PC-3 (cell line): Measurements from ENCODE around the gene BMP7. TPM values are rescaled to one million over a fixed set of nuclear protein-coding genes. Genes with fewer than 3 reads are reported as not detected.

Experiments used
- ATAC-seq: fragments of 200-7000 bp; cut with Tn5 transposase; 2 replicates; pipeline ENCODE4 v1.9.1; 2020; ENCODE audit warnings: mild to moderate bottlenecking, moderate library complexity
- BruUV-seq: library from RNA; stranded (reverse); fragments of 400-500 nt; replicated peaks from 2 replicates; lab custom pipeline; 2021; lab: Mats Ljungman, UMichigan
- CTCF ChIA-PET: fragments of 300-600 bp; sonication (Branson Sonifier 250); formaldehyde crosslinking; loops from one replicate; lab custom pipeline; 2022; ENCODE audit warnings: antibody characterized with exemption; lab: Charles Lee
- POLR2A ChIA-PET: fragments of 300-600 bp; sonication (Branson Sonifier 250); formaldehyde crosslinking; loops from one replicate; lab custom pipeline; 2022; ENCODE audit warnings: antibody characterized with exemption; ENCODE audit not compliant: unreplicated experiment; lab: Charles Lee
- DNase-seq: peaks from one replicate; pipeline ENCODE4 v3.0.0-alpha.2; 2015
- H2AFZ ChIP-seq: fragments of 300-600 bp; sonication (generic); 2 replicates; pipeline ENCODE4 v1.6.0; 2016; ENCODE audit warnings: antibody characterized with exemption, low read length
- H3F3A ChIP-seq: fragments of 300-600 bp; sonication (generic); one replicate; pipeline ENCODE4 v1.6.0; 2017; ENCODE audit warnings: antibody characterized with exemption, low read length, control low read depth, mild to moderate bottlenecking; ENCODE audit not compliant: unreplicated experiment
- H3K27ac ChIP-seq: fragments of 300-600 bp; sonication (generic); 2 replicates; pipeline ENCODE4 v1.5.1; 2016; ENCODE audit warnings: mild to moderate bottlenecking, low read length
- H3K27me3 ChIP-seq: fragments of 300-600 bp; sonication (generic); 2 replicates; pipeline ENCODE4 v1.6.1; 2016; ENCODE audit warnings: low read length, mixed read lengths
- H3K36me3 ChIP-seq: fragments of 300-600 bp; sonication (generic); 2 replicates; pipeline ENCODE4 v1.6.1; 2016; ENCODE audit warnings: low read depth, mixed run types, low read length, mixed read lengths
- H3K4me1 ChIP-seq: fragments of 300-600 bp; sonication (generic); 2 replicates; pipeline ENCODE4 v1.5.1; 2016; ENCODE audit warnings: low read length; ENCODE audit not compliant: insufficient read depth
- H3K4me2 ChIP-seq: fragments of 300-600 bp; sonication (generic); 2 replicates; pipeline ENCODE4 v1.6.0; 2016; ENCODE audit warnings: low read length
- H3K4me3 ChIP-seq: fragments of 300-600 bp; sonication (generic); 2 replicates; pipeline ENCODE4 v1.5.1; 2016; ENCODE audit warnings: mild to moderate bottlenecking, low read length, mixed read lengths
- H3K79me2 ChIP-seq: fragments of 300-600 bp; sonication (generic); 2 replicates; pipeline ENCODE4 v1.6.1; 2017; ENCODE audit warnings: low read length, mixed read lengths
- H3K9ac ChIP-seq: fragments of 300-600 bp; sonication (generic); 2 replicates; pipeline ENCODE4 v1.6.0; 2016; ENCODE audit warnings: mild to moderate bottlenecking, low read length
- H3K9me2 ChIP-seq: fragments of 300-600 bp; sonication (generic); replicated peaks from 2 replicates; pipeline ENCODE4 v1.6.1; 2016; ENCODE audit warnings: mixed run types, low read length, mixed read lengths
- H3K9me3 ChIP-seq: fragments of 300-600 bp; sonication (generic); 2 replicates; pipeline ENCODE4 v1.6.1; 2016; ENCODE audit warnings: low read length, mixed read lengths
- H4K20me1 ChIP-seq: fragments of 300-600 bp; sonication (generic); 2 replicates; pipeline ENCODE4 v1.6.1; 2016; ENCODE audit warnings: low read length, mixed read lengths
- CTCF ChIP-seq: fragments of 300-600 bp; sonication (generic); conservative IDR thresholded peaks from 2 replicates; pipeline ENCODE4 v1.5.1; 2017; ENCODE audit warnings: antibody characterized with exemption, low read depth, mild to moderate bottlenecking, low read length
- EZH2 ChIP-seq: fragments of 300-600 bp; sonication (generic); IDR thresholded peaks from one replicate; pipeline ENCODE4 v1.6.1; 2017; ENCODE audit warnings: antibody characterized with exemption, mild to moderate bottlenecking, low read length; ENCODE audit not compliant: unreplicated experiment
- EZH2phosphoT487 ChIP-seq: fragments of 300-600 bp; sonication (generic); IDR thresholded peaks from 2 replicates; pipeline ENCODE4 v1.6.1; 2018; ENCODE audit warnings: mild to moderate bottlenecking, antibody characterized with exemption, low read length, borderline replicate concordance
- intact Hi-C: fragments of 100-400 bp; cut with micrococcal nuclease; formaldehyde crosslinking; loops from 2 replicates; pipeline ENCODE4 v1.9.0; 2023
- total RNA-seq: library from RNA; depleted of rRNA; stranded (reverse); fragments of >200 nt; gene quantifications from 2 replicates; pipeline ENCODE4 v1.2.3, GENCODE V29; 2014

BMP7 gene
- total RNA-seq, 1 experiment from 2014 or later, result not detected

DNA sequence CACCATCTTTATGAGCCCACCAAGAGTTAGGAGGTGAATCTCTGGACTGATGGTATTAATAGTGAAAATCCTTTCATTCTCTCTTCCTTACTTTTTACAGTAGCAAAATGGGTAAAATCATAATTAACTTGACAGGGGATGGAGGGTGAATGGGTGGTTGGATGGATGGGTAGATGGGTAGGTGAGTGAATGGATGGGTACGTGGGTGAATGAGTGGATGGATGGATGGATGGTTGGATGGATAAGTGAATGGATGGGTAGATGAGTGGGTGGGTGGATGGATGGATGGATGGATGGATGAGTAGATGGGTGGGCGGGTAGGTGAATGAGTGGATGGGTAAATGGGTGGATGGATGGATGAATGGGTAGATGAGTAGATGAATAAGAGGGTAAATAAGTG lies 63.2 kb downstream of the BMP7 start:
- Histone ChIP-seq H3F3A (no peaks in the 10 kb centered on the region), H2AFZ (no peak overlapping the region), H3K79me2 (no peaks in the 10 kb centered on the region), H3K27ac (no peak overlapping the region), H4K20me1 (no peaks in the 10 kb centered on the region), H3K9me3 (0 out of 2 replicates have a peak, but pooled peaks cover 3% of the 10 kb centered on the region), H3K4me3 (no peak overlapping the region), H3K9me2 (no peaks in the 10 kb centered on the region), H3K4me2 (no peak overlapping the region), H3K27me3 (no peaks in the 10 kb centered on the region), H3K4me1 (peaks cover 22% of the 10 kb centered on the region), H3K36me3 (no peaks in the 10 kb centered on the region), H3K9ac (no peak overlapping the region)
- DNase-seq (no peak), ATAC-seq (no peak)
- POLR2A ChIA-PET, result no interaction called here
- CTCF ChIA-PET, result no interaction called here
- no TSS peak for BruUV-seq
- TF ChIP-seq EZH2phosphoT487 (no peak), CTCF (no peak), EZH2 (no peak)
- intact Hi-C loops, result no loop called here

- no peak overlapping the region for H2AFZ ChIP-seq
- H3K9me2 ChIP-seq, result no peaks in the 10 kb centered on the region
- H3K9ac ChIP-seq, result no peak overlapping the region
- H3K4me2 ChIP-seq, result no peak overlapping the region
- POLR2A ChIA-PET, result no interaction called here
- H3K27me3 ChIP-seq, result peaks cover 5% of the 10 kb centered on the region; the same call in 1 of the 2 replicates
- H4K20me1 ChIP-seq, result no peaks in the 10 kb centered on the region
- no peak overlapping the region for H3K27ac ChIP-seq
- H3K79me2 ChIP-seq, result no peaks in the 10 kb centered on the region
- CTCF ChIA-PET, result no interaction called here
- H3K4me1 ChIP-seq, result peaks cover 22% of the 10 kb centered on the region
- no TSS peak for BruUV-seq
- H3K36me3 ChIP-seq, result no peaks in the 10 kb centered on the region
- H3K9me3 ChIP-seq, result 0 out of 2 replicates have a peak, but pooled peaks cover 3% of the 10 kb centered on the region
- no peaks in the 10 kb centered on the region for H3F3A ChIP-seq
- H3K4me3 ChIP-seq, result no peak overlapping the region
- TF ChIP-seq EZH2phosphoT487 (no peak), EZH2 (no peak), CTCF (no peak)
- DNase-seq, result no peak
- intact Hi-C loops, result no loop called here
- no peak for ATAC-seq
Observed at GRCh38 chr20:57202309-57202708, 64.1 kb downstream of the BMP7 start.

DNA sequence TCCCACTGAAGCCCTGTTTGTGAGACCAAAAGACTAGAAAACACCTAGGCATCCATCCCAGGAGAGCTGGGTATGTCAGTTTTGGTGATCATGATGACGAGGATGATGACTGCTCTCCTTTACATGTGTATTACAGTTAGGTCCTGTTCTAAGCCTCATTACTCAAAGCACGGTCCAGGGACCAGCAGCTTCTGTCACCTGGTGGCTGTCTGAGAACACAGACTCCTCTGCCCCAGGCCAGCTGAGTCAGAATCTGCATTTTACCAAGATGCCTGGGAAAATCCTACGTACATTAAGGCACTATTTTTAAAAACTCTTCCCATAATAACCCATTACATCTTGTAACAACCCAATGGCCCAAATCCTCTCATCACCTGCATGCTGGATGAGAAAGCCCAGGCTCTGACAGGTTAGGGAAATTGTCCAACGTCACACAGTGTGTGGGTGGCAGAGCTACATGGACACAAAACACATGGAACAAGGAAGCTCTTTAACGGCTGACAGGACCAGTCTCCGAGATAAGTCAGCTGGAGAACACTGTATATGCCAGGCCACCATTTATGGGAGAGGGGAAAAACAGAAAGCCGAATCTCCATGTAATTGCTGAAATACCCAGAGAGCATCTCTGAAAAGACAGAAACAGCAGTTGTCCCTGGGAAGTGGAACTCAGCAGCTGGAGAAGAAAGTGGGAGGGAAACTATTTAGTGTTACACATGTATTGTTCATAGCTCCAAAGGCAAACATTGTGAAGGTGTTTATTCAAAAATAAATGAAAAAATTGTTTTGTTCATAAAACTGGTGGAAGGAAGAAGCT lies 65.4 kb downstream of the BMP7 start:
- POLR2A ChIA-PET, result no interaction called here
- H3K36me3 ChIP-seq, result no peaks in the 10 kb centered on the region
- no peak overlapping the region for H3K27ac ChIP-seq
- H3K9me3 ChIP-seq, result no peaks in the 10 kb centered on the region
- no peak overlapping the region for H3K9ac ChIP-seq
- H4K20me1 ChIP-seq, result no peaks in the 10 kb centered on the region
- CTCF ChIA-PET, result no interaction called here
- no peak overlapping the region for H3K4me3 ChIP-seq
- H3K79me2 ChIP-seq, result no peaks in the 10 kb centered on the region
- peaks cover 17% of the 10 kb centered on the region for H3K4me1 ChIP-seq
- ATAC-seq (no peak), DNase-seq (no peak)
- H3K27me3 ChIP-seq, result peaks cover 17% of the 10 kb centered on the region; the same call in 1 of the 2 replicates
- BruUV-seq, result no TSS peak
- 0 out of 2 replicates have a peak overlapping the region, but pooled peaks have one; percentile 11 for H2AFZ ChIP-seq
- intact Hi-C loops, result no loop called here
- H3K9me2 ChIP-seq, result no peaks in the 10 kb centered on the region
- TF ChIP-seq CTCF (no peak), EZH2 (no peak), EZH2phosphoT487 (no peak)
- H3K4me2 ChIP-seq, result no peak overlapping the region
- no peaks in the 10 kb centered on the region for H3F3A ChIP-seq
